GM12875 (cell line): ENCODE results near the gene ZBTB21.

Source experiments
- H3K4me3 ChIP-seq: one replicate; pipeline ENCODE4 v1.5.1; 2011; ENCODE audit warnings: low read depth, low read length, control low read depth
- TF ChIP-seq, protein P1 (sequence below): IDR thresholded peaks from 2 replicates; pipeline ENCODE4 v1.5.1; 2011; ENCODE audit warnings: low read depth, mild to moderate bottlenecking, control low read depth, inconsistent platforms, low read length, moderate library complexity, borderline replicate concordance; ENCODE audit not compliant: insufficient read depth

Gene ZBTB21

DNA sequence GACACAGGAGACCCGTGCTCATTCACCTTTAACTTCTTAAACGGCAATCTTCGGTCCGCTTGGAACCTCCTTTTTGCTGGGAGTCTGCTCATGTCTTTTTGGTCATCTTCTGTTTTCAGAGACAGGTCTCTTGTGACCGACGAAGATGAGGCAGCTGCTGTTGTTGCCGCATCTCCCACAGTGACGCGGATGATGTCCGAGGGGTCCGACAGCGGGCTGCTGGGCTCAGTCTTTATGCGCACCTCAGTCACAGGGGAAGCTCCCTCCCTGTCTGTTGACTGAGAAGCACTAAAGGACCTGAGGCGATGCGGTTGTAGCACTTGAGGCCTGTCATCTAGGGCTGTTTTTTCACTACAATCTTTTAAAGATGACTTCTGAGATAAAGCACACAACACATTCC is 17.6 kb downstream of the ZBTB21 start:
- TF ChIP-seq, protein P1, sequence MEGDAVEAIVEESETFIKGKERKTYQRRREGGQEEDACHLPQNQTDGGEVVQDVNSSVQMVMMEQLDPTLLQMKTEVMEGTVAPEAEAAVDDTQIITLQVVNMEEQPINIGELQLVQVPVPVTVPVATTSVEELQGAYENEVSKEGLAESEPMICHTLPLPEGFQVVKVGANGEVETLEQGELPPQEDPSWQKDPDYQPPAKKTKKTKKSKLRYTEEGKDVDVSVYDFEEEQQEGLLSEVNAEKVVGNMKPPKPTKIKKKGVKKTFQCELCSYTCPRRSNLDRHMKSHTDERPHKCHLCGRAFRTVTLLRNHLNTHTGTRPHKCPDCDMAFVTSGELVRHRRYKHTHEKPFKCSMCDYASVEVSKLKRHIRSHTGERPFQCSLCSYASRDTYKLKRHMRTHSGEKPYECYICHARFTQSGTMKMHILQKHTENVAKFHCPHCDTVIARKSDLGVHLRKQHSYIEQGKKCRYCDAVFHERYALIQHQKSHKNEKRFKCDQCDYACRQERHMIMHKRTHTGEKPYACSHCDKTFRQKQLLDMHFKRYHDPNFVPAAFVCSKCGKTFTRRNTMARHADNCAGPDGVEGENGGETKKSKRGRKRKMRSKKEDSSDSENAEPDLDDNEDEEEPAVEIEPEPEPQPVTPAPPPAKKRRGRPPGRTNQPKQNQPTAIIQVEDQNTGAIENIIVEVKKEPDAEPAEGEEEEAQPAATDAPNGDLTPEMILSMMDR, result no peak
- no peak overlapping the region for H3K4me3 ChIP-seq

- no peak overlapping the region for H3K4me3 ChIP-seq
- TF ChIP-seq, protein P1, result no peak
Observed at GRCh38 chr21:41991659-41992058, 18.5 kb downstream of the ZBTB21 start.

- TF ChIP-seq, protein P1, result no peak
- no peak overlapping the region for H3K4me3 ChIP-seq
Observed at GRCh38 chr21:41989698-41990097, 20.5 kb downstream of the ZBTB21 start.

DNA sequence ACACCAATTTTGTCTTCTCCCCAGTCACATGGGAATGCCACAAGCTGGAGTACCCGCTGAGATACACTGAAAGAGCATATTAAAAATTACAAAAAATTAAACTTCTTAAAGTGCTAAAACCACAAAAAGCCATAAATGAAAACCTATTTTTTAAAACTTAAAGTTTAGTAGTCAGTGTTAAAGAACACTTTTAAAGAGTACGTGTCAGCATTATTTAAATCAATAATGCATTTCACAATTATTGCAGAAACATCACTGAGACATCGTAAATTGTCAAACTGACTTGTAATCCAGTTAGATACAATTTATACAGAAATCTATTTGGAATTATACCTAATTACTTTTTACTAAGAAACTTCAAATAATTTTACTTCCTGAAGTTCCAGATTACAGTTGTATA is 22.9 kb downstream of the ZBTB21 start:
- TF ChIP-seq, protein P1, result no peak
- H3K4me3 ChIP-seq, result no peak overlapping the region

DNA sequence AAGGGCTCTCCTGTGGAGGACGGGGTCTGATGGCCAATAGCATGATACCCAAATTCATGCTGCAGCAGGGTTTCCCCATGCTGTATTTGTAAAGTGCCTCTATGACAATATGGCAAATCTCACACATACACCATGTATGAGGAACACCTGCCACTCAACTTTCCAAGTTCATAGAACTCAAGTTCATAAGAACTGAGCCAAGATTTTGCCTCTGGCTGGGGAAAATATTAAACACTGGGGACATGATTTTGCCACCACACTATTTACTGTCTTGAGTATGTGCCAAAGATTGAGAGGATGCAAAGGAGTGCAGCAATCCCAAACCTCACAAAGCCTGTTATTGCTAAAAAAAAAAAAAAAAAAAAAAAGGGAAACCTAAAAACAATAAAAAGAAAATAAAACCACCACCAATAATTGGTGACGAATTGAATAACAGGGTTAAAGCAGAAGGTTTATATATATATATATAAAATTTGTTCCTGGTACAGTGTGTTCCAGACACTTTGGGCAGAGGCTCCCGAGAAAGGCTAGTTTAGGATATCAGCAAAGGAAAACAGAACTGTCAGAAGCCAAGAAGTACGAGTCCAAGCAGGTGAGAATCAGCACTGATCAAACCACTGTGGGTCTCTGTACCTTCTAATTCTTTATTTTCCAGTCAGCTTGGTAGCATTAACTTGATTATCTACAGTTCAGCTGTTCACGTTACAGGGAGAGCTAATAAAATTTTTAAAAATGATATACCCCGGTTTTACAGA is 24.3 kb downstream of the ZBTB21 start:
- TF ChIP-seq, protein P1, result no peak
- no peak overlapping the region for H3K4me3 ChIP-seq

GRCh38 chr21:41983229-41983628 is 26.9 kb downstream of the ZBTB21 start:
- no peak overlapping the region for H3K4me3 ChIP-seq
- TF ChIP-seq, protein P1, result no peak

DNA sequence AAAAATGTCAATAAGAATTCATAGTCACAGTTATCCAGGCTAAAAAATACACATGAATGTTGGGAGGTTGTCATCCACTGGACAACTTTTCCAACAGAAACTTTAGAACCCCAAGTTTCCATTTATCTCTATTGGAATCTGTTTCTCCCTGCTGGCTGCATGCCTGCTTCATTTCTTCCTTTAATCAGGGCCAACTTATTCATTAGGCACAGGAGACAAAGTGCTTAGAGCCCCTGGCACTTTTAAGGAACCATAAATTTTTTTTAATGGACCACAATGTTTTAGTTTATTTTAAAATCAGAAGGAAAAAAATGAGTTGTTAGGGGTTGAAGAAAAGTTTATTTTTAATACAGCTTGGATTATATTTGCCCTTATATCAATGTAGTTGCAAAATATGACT is 29.6 kb downstream of the ZBTB21 start:
- TF ChIP-seq, protein P1, result no peak
- no peak overlapping the region for H3K4me3 ChIP-seq
